Stimulated activated CD4-positive, alpha-beta T cell treated with anti-CD3 and anti-CD28 coated beads, Interleukin-2, amount 100 ng/mL, for 24 hours (primary cell): ENCODE measurements around the gene RAB36.

Source experiments
- DNase-seq, 2 donors: peaks; one replicate each; pipeline ENCODE4 v3.0.0-alpha.2; 2020

Gene RAB36

DNA sequence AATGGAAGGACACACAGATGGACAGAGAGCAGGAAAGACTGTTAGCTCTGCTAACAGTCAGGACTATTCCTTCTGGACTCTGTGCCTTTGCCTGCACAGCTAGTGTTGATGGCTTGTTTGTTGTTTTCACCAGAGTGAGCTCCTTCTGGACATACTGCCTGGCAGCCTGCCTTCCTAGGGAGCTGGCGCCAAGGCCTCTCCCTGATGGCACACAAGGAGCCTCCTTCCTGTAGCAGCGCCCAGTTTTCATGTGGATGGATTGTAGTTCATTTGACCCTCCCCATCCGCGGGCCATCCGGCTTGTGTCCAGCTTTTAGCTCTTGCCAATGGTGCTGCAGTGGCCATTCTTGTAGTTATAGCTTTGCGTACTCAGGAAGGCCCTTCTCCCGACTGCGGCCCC is 18.4 kb downstream of the RAB36 start:
- DNase-seq, result no peak

DNA sequence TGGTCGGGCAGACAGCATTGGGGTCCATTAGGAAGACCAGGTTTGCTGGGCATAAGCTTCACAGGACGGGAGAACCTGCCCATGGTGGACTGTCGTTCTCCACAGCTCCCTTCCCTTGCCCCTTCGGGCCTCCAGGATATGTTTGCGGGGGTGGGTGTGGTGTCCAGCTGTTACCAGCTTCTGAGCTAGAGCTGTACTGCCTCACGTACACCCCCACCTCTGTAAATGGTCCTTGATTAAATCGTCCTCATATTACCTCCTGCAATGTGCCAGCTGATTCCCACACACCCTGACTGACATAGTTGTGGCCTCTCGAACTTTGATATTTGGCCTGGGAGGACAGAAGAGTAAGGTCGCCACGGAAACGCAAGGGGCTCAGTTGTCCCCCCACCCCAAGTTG is 18.8 kb downstream of the RAB36 start:
- DNase-seq, result no peak

- DNase-seq, result no peak
These were observed 21.0 kb downstream of the RAB36 start for GRCh38 chr22:23166042-23166831.

GRCh38 chr22:23166841-23167616 is 21.8 kb downstream of the RAB36 start:
- no peak for DNase-seq

DNA sequence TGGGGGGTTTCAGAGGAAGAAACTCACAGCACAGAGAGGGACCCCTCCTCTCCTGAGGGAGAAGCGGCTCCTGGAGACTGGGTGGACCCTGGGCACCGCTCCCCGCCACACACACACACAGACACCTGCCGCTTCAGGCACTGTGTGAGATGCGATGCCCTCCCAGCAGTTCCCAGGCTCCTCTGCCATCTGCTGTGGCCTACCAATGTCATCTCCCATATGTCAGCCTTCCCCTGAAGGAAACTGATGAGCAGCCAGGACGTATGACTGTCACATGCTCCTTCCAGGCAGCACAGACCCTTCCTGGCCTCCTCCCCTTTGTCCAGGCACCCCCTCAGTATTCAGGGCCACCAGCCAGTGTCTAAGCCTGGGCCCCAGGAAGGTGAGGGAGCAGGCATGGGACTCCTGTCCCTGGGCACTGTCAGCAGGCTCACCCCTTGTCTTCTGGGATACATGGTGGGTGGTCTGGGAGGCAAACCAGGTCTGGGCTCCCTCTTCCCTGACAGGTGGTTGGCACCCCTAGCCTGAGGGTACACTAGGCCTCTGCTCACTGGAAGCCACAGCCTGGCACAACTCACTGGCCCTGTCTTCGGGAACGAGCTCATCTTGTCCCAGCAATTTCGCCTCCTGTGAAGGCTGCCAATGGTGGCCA is 23.2 kb downstream of the RAB36 start:
- DNase-seq, result no peak

DNA sequence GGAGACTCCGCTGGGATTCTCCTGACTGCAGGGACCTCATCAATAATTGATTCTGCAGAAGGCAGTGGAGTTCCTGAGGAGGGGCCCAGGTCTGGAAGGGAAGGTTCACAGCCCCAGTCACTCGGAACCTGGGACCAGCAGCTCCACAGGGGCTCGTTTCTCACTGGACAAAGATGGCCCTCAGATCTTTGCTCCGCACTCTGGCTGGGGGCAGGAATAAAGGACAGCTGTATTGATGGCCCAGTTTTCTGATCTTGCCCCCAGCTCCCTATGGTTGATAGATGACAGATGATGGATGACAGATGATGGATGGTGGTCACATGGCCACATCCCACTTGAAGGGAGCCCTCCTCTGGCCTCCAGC is 23.7 kb downstream of the RAB36 start:
- DNase-seq, result no peak

GRCh38 chr22:23175817-23176644 is 30.8 kb downstream of the RAB36 start:
- no peak for DNase-seq

DNA sequence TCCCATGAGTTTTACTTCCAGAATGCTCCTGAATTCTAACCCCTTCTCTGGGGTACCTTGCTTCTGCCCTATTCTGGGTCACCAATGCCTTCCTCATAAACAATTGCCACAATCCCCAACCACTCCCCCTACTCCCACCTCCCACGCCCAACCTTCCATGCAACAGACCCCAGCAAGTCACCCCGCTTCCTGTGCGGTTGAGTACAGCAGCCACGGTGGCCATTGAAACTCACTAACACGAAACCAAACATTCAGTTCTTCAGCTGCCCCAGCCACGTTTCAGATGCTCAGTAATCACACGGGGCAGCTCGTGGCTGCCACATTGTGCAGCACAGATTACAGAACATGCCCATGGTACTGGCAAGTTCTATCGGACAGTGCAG is 31.4 kb downstream of the RAB36 start:
- no peak for DNase-seq

DNA sequence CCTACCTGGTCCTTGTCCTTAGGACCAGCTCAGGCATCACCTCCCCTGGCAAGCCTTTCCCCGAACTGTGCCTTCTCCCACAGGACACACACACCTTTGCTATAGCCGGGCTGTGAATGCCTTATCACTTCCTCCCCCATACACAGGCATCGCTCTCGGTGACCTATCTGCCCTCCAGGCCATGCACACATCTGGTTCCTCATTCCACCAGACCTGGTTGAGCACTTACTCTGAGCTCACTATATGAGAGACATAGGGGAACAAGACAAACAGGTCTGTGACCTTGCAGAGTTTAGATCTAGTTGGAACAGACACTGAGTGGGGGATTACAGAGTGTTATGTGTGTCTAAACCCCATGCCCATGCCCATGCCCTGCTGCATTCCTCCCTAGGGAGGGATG is 31.9 kb downstream of the RAB36 start:
- no peak for DNase-seq

DNA sequence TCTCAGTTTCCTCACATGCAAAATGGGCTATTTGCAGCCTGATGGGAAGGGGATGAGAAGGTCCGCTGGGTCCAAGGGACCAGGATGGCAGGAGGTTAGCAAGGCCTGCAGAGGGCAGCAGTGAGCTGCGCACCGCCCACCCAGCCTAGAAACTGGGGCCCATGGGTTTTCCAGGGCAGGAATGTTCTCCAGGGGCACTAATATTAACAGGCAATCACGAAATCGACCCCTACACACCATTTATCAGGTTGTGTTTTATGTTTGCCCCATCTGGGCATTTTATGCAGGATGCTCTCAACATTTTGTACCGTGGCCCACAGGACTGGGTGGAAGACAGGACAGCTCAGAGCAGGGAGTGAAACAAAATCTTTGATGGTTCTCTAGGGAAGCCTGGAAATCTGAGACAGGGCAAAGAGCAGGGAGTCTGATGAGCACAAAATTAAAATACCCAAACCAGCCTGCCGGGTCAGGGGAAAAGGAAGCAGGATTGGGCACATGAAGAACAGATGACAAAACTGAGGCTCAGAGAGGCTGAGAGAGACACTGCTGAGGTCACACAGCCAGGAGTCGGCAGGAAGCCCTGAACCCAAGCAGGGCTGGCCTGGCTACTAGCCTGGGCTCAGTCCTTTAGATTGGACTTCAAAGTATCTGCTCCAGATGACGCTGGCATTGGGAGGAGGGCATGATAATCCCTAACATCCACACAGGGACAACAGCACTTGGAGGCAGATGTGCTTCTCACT is 33.4 kb downstream of the RAB36 start:
- DNase-seq, result peak; percentile 72 to 75

GRCh38 chr22:23179381-23180299 is 34.4 kb downstream of the RAB36 start:
- DNase-seq, result peak; percentile 10 to 28

GRCh38 chr22:23180301-23180892 is 35.1 kb downstream of the RAB36 start, which contains the start of gene BCR:
BCR (plus strand) TSS chr22:23180509; CDS start chr22:23180961, 452 bp downstream.
- DNase-seq, result peak; percentile 64 to 72

DNA sequence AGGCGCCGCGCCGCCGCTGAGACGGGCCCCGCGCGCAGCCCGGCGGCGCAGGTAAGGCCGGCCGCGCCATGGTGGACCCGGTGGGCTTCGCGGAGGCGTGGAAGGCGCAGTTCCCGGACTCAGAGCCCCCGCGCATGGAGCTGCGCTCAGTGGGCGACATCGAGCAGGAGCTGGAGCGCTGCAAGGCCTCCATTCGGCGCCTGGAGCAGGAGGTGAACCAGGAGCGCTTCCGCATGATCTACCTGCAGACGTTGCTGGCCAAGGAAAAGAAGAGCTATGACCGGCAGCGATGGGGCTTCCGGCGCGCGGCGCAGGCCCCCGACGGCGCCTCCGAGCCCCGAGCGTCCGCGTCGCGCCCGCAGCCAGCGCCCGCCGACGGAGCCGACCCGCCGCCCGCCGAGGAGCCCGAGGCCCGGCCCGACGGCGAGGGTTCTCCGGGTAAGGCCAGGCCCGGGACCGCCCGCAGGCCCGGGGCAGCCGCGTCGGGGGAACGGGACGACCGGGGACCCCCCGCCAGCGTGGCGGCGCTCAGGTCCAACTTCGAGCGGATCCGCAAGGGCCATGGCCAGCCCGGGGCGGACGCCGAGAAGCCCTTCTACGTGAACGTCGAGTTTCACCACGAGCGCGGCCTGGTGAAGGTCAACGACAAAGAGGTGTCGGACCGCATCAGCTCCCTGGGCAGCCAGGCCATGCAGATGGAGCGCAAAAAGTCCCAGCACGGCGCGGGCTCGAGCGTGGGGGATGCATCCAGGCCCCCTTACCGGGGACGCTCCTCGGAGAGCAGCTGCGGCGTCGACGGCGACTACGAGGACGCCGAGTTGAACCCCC is 35.8 kb downstream of the RAB36 start:
- DNase-seq, result peak; percentile 30 to 35

- DNase-seq, result peak; percentile 16 to 29
These were observed 36.5 kb downstream of the RAB36 start for GRCh38 chr22:23181721-23182308.

- DNase-seq, result peak; percentile 72 to 75
These were observed 37.2 kb downstream of the RAB36 start for GRCh38 chr22:23182309-23183060.

- DNase-seq, result peak in 1 of 2 donors; percentile 10
These were observed 37.9 kb downstream of the RAB36 start for GRCh38 chr22:23183061-23183698.

GRCh38 chr22:23184100-23184763 is 39.0 kb downstream of the RAB36 start:
- DNase-seq, result no peak
